DND-41 (cell line): ENCODE data around the gene SMOC2.

Experiments used
- CTCF ChIP-seq: IDR thresholded peaks from 2 replicates; pipeline ENCODE4 v1.5.1; 2012; ENCODE audit warnings: borderline replicate concordance, low read length, moderate library complexity, mild to moderate bottlenecking; ENCODE audit not compliant: poor library complexity, severe bottlenecking; ENCODE audit errors: extremely low read depth
- EZH2 ChIP-seq: IDR thresholded peaks from 3 replicates; pipeline ENCODE4 v1.6.1; 2012; ENCODE audit warnings: borderline replicate concordance, low read depth, mild to moderate bottlenecking, moderate library complexity, low read length, inconsistent platforms; ENCODE audit not compliant: severe bottlenecking

- TF ChIP-seq CTCF (no peak), EZH2 (no peak)
Observed at GRCh38 chr6:168562576-168563151, 121.7 kb downstream of the SMOC2 start.
